ENCODE data around the gene DLST.

DLST gene

GRCh38 chr14:74881431-74882102, at the start of gene DLST:
DLST (plus strand) TSS chr14:74881916; CDS start chr14:74881954, 38 bp downstream.
- peak; percentile 94 for DNase-seq

DNA sequence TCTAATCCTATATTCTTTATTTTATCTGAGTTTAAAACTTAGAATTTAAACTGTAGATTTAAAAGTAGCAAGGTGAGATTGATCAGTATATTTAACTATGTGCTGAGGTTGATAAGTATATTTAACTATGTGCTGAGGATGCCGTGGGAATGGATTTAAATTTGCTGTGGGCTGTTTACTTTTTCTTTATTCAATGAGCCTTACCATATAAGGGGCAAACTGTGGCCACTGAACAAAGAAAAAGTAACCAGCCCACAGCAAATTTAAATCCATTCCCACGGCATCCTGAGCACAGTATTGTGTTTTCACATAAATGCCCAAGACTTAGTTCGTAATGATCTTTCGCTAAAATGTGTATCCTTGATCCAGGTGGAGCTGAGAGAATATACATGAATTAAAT, 48.9 kb upstream of the DLST start:
- no peak for DNase-seq

GRCh38 chr14:74834692-74835392, 46.9 kb upstream of the DLST start:
- DNase-seq = no peak

GRCh38 chr14:74835645-74836250, 46.0 kb upstream of the DLST start:
- DNase-seq = no peak

DNA sequence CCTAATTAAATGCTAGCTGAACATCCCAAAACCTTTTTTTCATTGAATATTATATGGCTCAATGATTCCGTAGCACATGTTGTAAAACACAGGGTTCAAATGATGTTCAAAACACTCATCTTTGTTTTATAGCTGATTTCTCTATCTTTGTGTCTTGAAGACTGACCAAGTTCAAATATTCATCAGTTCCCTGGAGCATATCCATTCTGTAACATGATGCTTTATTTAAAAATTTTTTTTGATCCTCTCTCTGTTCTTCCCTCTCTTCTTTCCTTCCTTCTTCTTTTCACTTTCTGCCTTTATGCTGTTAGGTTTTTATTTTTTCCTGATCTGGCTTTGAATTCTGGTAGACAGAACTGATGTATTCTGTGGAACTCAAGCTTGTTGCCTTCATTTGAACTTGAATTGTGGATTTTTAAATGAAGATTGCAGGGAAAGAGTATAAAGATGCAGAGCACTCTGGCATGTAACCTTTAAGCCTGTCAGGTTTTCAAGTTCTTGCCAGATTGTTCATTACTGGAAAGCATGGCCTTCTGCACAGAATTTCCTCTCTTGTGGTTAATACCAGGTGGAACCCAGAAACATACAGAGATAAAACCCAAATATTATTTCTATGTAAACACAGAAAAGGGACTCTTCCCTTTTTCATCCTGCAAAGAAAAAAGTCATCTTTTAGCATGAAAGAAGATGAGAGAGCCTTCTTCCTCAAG, 45.3 kb upstream of the DLST start:
- no peak for DNase-seq

GRCh38 chr14:74838166-74838565, 43.5 kb upstream of the DLST start:
- no peak for DNase-seq

DNA sequence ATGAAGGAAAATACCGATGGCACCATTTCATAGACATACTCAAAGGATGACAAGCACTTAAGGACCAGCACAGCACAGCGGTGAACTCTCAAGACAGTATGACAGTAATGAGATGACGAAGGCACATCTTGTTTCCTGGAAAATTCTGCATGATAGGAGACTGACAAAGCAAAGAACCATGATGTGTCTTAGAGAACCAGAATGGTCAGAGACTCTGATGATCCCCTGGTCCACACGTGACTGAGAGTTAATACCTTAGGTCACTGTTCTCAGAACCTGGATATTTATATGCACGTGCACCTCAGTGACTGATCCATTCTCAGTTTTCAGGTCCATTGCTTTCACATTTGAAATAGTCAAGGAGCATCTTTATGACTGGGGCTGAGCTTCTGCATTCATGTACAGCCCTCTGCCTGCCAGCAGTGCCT, 41.1 kb upstream of the DLST start:
- DNase-seq = no peak

DNA sequence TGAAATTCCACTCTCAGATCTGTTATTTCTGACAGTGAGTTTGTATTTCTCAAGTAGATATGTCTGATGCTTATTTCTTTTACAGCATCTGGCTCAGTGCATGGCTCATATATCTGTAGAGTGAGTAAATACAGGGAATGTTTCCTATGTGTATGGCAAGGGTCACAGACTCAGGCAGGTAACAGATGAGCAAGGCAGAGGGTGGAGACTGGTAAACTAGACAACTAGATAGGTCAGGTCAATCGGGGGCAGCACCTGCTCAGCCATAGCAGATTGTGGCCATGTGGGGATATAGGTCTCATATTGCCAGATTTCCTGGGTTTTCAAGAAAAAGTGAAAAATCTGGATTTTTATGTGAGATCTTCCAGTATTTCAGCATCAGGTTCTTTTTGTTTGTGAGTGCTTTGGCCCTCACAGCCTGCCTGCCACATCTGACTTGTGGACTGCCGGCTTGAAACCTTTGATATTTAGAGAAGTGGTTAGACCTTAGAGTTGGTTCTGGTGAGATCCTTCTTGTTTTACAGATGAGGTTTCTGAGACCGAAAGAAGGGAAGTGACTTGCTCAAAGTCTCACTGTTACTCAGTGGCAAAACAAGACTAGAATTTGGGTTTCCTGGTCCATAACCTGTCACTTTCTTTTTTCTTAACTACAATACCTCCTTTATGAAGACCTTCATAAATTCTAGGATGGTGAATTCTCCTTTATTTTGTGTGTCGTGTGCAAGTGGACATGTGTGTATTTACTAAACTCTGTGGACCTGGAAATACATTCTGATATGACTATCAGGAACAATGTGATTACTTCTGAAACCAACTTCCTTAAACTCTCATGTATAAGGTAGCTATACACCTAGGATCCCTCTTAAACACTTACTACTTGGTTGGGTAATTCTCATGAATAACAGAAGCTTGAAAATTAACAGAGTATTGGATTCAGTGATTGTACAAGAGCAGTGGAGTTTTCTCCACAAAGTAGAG, 40.2 kb upstream of the DLST start:
- DNase-seq = no peak

GRCh38 chr14:74843653-74844052, 38.1 kb upstream of the DLST start:
- no peak for DNase-seq

GRCh38 chr14:74846168-74846567, 35.5 kb upstream of the DLST start:
- no peak for DNase-seq

- no peak for DNase-seq
These were observed 34.6 kb upstream of the DLST start for GRCh38 chr14:74846968-74847665.

GRCh38 chr14:74848768-74849167, 32.9 kb upstream of the DLST start:
- no peak for DNase-seq

GRCh38 chr14:74852922-74853530, 28.7 kb upstream of the DLST start:
- DNase-seq = no peak

DNA sequence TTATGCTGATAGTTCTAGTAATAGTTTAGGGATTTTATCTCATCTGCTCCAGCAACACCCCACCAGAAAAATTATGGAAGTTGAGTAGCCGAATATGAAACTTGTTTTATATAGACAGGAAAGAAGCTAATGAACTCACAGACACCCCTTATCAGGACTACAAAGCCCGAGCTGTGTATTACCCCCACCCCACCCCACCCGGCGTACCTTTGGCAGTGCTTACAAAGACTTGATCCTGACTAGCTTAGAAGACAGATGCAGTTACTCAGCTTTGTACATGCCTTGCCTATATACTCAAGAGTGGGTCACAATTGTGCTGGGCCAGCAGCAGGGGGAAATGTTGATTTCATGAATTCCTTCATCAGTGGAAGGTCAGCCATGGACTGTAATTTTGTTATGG, 28.1 kb upstream of the DLST start:
- DNase-seq = no peak

DNA sequence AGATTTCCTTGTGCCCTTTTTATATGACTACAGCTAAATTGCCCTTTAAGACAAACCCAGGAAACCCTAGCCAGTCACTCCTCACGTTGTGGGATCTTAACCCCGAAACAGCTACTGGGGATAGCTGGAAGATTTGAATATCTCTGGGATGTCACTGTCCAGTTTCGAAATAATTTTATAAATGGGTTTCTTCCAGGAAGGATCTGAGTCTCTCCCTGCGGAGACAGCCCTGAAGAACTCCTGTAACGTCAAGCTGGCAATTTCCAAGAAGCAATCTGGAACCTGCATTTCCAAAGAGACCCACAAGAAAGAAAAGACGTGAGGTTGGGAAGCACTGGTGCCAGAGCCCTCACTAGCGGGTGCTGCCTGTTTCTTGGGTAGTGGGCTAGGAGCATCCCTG, 26.7 kb upstream of the DLST start:
- DNase-seq = no peak

GRCh38 chr14:74855945-74856344, 25.8 kb upstream of the DLST start:
- DNase-seq = no peak

GRCh38 chr14:74856366-74856765, 25.4 kb upstream of the DLST start:
- DNase-seq = no peak

- DNase-seq = no peak
These were observed 23.7 kb upstream of the DLST start for GRCh38 chr14:74858022-74858421.

DNA sequence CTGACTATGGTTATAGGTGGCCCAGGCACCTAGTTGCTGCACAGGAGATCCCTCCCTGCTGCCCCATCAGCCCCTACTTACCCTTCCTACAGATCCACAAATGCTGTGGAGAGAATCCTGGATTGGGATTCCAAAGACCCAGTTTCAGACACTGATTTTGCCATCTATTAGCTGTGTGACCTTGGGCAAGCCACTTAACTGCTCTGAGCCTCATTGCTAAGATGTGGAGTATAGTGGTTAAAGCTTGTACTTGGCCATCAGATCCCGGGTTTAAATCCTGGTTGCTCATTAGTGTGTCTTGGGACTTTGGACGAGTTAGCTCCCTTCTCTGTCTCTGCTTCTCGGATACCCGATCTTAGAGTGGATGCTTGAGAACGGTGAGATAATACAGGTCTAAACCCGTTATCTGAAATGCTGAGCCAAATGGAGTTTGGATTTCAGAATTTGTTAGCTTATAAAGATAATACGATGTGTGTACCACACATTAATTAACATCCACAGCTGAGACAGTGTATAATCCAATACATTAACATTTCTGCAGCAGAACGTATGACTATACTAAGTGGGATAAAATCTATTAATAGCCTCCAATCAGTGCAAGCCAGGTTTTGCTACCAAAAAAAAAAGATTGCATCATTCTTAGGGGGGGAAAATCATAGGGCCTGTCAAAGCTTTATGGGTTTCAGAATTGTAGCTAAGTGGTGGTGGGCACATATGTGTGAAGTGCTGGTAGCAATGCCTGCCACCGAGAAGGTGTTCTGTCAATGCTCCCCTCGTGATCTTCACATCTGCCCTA, 21.8 kb upstream of the DLST start:
- no peak for DNase-seq

Measured in DMS79 treated with DMSO at 0.1 percent for 48 hours (cell line).